ENCODE results near the gene CT83.

CT83 gene, protein sequence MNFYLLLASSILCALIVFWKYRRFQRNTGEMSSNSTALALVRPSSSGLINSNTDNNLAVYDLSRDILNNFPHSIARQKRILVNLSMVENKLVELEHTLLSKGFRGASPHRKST

DNA sequence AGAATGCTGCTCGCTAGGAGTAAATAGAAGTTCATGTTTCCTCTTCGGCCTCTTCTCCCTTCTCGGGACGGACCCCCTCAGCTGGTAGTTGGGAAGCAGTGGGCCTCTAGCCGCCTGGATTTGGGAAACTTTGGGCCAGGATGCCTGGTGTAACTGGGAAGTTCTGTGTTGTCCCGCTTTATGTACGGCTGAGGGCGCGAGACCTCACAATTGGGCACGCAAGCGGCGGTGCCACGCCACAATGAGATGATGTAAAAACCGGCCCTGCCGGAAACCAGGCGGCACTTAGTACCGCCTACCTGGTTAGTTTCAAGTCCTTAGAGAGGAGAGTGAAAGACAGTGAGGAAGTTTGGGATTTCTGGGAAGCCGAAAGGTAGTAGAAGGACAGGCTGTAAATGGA lies at the start of gene CT83:
Gene CT83, minus strand, starts transcription at position 155 of the 400 bp plus-strand sequence. Its CDS starts 120 bp downstream, at position 35.
- DNase-seq, result no peak

GRCh38 chrX:116499780-116500179 lies 37.0 kb upstream of the CT83 start:
- no peak for DNase-seq

DNA sequence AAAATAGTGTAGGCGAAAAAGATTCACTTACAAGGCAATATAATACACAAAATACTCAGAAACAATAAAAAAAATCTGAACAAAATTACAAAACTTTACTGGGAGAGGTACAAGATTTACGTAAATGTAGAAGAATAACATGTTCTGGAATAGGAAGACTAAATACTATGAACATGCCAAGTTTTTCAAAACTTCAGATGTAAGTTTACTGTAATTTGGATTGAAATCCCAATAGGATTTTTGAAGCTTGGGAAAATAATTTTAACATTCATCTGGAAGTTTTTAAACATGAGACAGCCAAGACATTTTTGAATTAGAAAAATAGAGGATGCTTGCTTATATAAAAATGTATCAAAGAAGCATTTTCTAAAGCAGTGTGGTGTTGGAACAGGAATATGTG lies 30.5 kb upstream of the CT83 start:
- DNase-seq, result no peak

DNA sequence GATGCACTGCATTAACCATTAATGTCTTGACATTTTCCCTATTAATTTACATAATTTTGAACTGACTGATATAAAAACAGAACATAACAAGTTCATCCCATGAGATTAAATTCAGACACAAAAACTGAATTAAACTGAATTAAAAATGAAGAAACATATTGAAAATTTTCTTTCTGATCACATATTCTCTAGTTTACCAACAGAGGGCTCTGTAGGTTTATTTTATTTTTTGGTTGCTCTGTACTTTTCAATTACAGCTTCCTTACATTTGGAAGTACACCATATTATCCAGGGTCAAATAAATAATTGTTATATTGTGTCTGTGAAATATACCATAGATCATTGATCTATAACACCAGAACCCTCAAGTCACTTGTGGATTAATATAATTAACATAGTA lies 27.3 kb upstream of the CT83 start:
- DNase-seq, result peak; percentile 23

DNA sequence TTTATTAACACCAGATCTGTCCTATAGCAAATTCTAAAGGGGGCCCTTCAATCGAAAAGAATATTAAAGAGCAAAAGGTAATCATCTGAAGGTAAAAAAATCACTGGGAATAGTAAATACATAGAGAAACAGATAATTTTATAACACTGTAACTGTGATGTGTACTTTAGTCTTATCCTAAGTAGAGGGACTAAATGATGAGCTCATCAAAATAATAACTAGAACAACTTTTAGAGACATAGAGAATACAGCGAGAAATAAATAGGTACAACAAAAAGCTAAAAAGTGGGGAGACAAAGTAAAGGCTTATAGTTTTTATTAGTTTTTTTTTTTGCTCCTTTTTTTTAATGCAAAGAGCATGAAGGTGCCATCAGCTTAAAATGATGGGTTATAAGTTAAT lies 17.3 kb upstream of the CT83 start:
- no peak for DNase-seq

- no peak for DNase-seq
Observed at GRCh38 chrX:116449156-116449555, 13.6 kb downstream of the CT83 start.

GRCh38 chrX:116436358-116436816 lies 26.4 kb downstream of the CT83 start, which contains the start of gene SLC6A14:
TSS of gene SLC6A14 (plus strand) at chrX:116436606. CDS start at chrX:116436710, 104 bp downstream.
- no peak for DNase-seq

DNA sequence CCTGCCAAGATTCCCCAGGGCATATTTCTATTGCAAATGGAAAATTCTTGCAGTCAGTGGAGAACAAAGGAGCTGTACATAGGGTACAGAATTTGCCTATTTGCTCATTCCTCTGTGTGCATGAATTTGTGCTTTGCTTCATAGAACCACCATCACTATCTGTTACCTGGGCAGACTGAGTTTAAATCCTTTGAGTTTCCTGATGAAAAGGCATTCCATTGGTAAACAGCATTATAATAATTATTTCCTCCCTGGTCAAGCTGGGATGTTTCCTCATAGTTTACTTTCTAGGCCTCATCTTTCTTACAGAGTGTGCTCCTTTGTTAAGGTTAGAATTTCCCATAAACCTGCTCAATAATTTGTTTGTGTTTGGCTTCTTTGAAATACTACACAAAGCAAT lies 27.2 kb downstream of the CT83 start:
- no peak for DNase-seq

GRCh38 chrX:116427978-116428377 lies 34.8 kb downstream of the CT83 start:
- no peak for DNase-seq

DNA sequence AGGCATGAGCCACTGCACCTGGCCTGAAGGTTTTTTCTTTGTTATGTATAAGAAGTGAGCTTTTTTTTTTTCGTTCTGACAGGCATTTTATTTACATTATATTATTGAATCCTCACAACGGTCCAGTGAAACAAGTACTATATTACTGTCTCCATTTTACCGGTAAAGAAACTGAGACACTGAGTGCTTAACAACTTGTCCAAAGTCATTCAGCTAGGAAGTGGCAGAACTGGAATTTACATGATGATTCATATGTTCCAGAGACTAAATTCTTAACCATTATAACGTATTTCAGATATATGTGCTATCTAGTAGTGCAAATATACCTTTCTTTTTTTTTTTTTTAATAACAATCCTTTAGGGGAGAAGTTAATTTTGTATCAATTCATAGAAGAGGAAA lies 44.8 kb downstream of the CT83 start:
- DNase-seq, result no peak

DNA sequence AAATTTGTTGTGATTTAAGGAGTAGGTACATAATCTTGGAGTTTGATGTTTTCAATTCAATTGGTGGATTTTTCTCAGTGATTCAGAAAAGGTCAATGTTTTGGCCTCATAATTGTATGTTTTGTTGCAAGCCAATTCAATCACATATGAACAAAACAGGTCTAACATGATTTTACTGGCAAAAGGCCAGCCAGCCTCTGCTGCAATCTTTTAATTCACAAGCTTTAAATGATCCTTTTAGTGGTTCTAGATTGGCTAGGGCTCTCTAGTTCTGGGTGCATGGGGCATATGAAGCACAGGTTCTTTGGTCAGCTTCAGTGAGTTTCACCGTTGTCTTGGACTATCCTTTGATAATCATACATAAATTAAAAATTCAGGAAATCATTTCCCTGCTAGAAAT lies 45.6 kb downstream of the CT83 start:
- DNase-seq, result no peak

DNA sequence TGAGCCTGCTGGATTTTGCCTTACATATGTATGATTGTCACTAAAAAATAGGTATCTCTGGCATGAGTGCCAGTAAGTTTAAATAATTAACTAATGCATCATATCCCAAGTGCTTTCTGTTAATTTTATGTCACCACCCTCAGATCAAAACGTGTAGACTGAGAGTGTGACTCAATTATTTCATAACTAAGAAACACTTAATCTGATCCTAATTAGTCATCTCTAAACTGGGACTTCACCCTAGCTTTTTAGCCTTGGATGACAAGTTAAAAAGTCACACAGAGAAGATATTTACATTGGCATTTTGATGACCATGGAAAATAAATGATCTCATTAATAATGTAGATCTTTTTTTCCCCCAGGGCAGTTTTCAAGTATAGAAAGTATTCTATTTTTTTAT lies 49.5 kb downstream of the CT83 start:
- no peak for DNase-seq

All from NCI-H1092 treated with DMSO at 0.1 percent for 48 hours (cell line).